GF-D8 (cell line): ENCODE results near the gene ETV7.

Source experiments
- DNase-seq: peaks from one replicate; lab custom pipeline; 2025; lab: John Stamatoyannopoulos, UW

ETV7 gene

GRCh38 chr6:36320475-36320874 lies 67.0 kb downstream of the ETV7 start:
- no peak for DNase-seq

- DNase-seq, result no peak
These were observed 67.6 kb downstream of the ETV7 start for GRCh38 chr6:36319821-36320220.

GRCh38 chr6:36319436-36319762 lies 68.1 kb downstream of the ETV7 start:
- DNase-seq, result no peak

- no peak for DNase-seq
These were observed 68.6 kb downstream of the ETV7 start for GRCh38 chr6:36318690-36319435.

GRCh38 chr6:36317623-36318022 lies 69.8 kb downstream of the ETV7 start:
- DNase-seq, result no peak
